ENCODE data around the gene FMN1.

FMN1 gene

GRCh38 chr15:32918547-32918946, 276.0 kb downstream of the FMN1 start:
- H3K4me3 ChIP-seq: no peak overlapping the region
- no peaks in the 10 kb centered on the region for H3K9me3 ChIP-seq
- no peaks in the 10 kb centered on the region for H3K27me3 ChIP-seq (ENCODE audit: low read depth)
- H3K36me3 ChIP-seq (replicated peaks): no peaks in the 10 kb centered on the region
- H3K4me1 ChIP-seq: no peaks in the 10 kb centered on the region
- no peak for DNase-seq (ENCODE audit: low spot score in 2 of 2)
- in situ Hi-C loops (cut with MboI; ENCODE audit: low sequenced_read_pairs): no loop called here

GRCh38 chr15:32910839-32911238, 283.7 kb downstream of the FMN1 start:
- no peak for DNase-seq (ENCODE audit: low spot score in 2 of 2)
- H3K27me3 ChIP-seq (ENCODE audit: low read depth): no peaks in the 10 kb centered on the region; the same call in none of the 2 replicates
- no peak overlapping the region for H3K4me3 ChIP-seq
- no peaks in the 10 kb centered on the region for H3K9me3 ChIP-seq
- H3K4me1 ChIP-seq: no peaks in the 10 kb centered on the region
- in situ Hi-C loops (cut with MboI; ENCODE audit: low sequenced_read_pairs): no loop called here
- H3K36me3 ChIP-seq (replicated peaks): no peaks in the 10 kb centered on the region

GRCh38 chr15:32909431-32909830, 285.1 kb downstream of the FMN1 start:
- H3K4me3 ChIP-seq: no peak overlapping the region
- no peaks in the 10 kb centered on the region for H3K4me1 ChIP-seq
- H3K9me3 ChIP-seq: no peaks in the 10 kb centered on the region
- no peaks in the 10 kb centered on the region; the same call in none of the 2 replicates for H3K27me3 ChIP-seq (ENCODE audit: low read depth)
- H3K36me3 ChIP-seq (replicated peaks): no peaks in the 10 kb centered on the region
- no peak for DNase-seq (ENCODE audit: low spot score in 2 of 2)
- in situ Hi-C loops (cut with MboI; ENCODE audit: low sequenced_read_pairs): no loop called here

- in situ Hi-C loops (cut with MboI; ENCODE audit: low sequenced_read_pairs): no loop called here
- no peaks in the 10 kb centered on the region for H3K36me3 ChIP-seq (replicated peaks)
- no peaks in the 10 kb centered on the region; the same call in none of the 2 replicates for H3K27me3 ChIP-seq (ENCODE audit: low read depth)
- H3K4me3 ChIP-seq: no peak overlapping the region
- H3K4me1 ChIP-seq: no peaks in the 10 kb centered on the region
- DNase-seq (ENCODE audit: low spot score in 2 of 2): no peak
- H3K9me3 ChIP-seq: no peaks in the 10 kb centered on the region
These were observed 285.6 kb downstream of the FMN1 start for GRCh38 chr15:32908872-32909271.

GRCh38 chr15:32908135-32908801, 286.2 kb downstream of the FMN1 start:
- H3K9me3 ChIP-seq: no peaks in the 10 kb centered on the region
- no peaks in the 10 kb centered on the region for H3K4me1 ChIP-seq
- H3K4me3 ChIP-seq: no peak overlapping the region
- DNase-seq (ENCODE audit: low spot score in 2 of 2): no peak
- no peaks in the 10 kb centered on the region for H3K36me3 ChIP-seq (replicated peaks)
- in situ Hi-C loops (cut with MboI; ENCODE audit: low sequenced_read_pairs): no loop called here
- no peaks in the 10 kb centered on the region; the same call in none of the 2 replicates for H3K27me3 ChIP-seq (ENCODE audit: low read depth)

- in situ Hi-C loops (cut with MboI; ENCODE audit: low sequenced_read_pairs): no loop called here
- no peak for DNase-seq (ENCODE audit: low spot score in 2 of 2)
- Histone ChIP-seq H3K4me1 (no peaks in the 10 kb centered on the region), H3K27me3 (ENCODE audit: low read depth) (peaks cover 3% of the 10 kb centered on the region), H3K4me3 (no peak overlapping the region), H3K36me3 (replicated peaks) (no peaks in the 10 kb centered on the region), H3K9me3 (no peaks in the 10 kb centered on the region)
These were observed 289.0 kb downstream of the FMN1 start for GRCh38 chr15:32905481-32905880.

- DNase-seq (ENCODE audit: low spot score in 2 of 2): no peak
- Histone ChIP-seq H3K36me3 (replicated peaks) (no peaks in the 10 kb centered on the region), H3K9me3 (no peaks in the 10 kb centered on the region), H3K4me1 (no peaks in the 10 kb centered on the region), H3K27me3 (ENCODE audit: low read depth) (peaks cover 3% of the 10 kb centered on the region), H3K4me3 (no peak overlapping the region)
- in situ Hi-C loops (cut with MboI; ENCODE audit: low sequenced_read_pairs): no loop called here
These were observed 290.1 kb downstream of the FMN1 start for GRCh38 chr15:32904448-32904847.

- Histone ChIP-seq H3K4me3 (no peak overlapping the region), H3K27me3 (ENCODE audit: low read depth) (peaks cover 3% of the 10 kb centered on the region), H3K36me3 (replicated peaks) (no peaks in the 10 kb centered on the region), H3K9me3 (no peaks in the 10 kb centered on the region), H3K4me1 (no peaks in the 10 kb centered on the region)
- no peak for DNase-seq (ENCODE audit: low spot score in 2 of 2)
- in situ Hi-C loops (cut with MboI; ENCODE audit: low sequenced_read_pairs): no loop called here
These were observed 290.8 kb downstream of the FMN1 start for GRCh38 chr15:32903591-32904290.

GRCh38 chr15:32901995-32902394, 292.5 kb downstream of the FMN1 start:
- peaks cover 3% of the 10 kb centered on the region for H3K27me3 ChIP-seq (ENCODE audit: low read depth)
- in situ Hi-C loops (cut with MboI; ENCODE audit: low sequenced_read_pairs): no loop called here
- no peak for DNase-seq (ENCODE audit: low spot score in 2 of 2)
- no peaks in the 10 kb centered on the region for H3K4me1 ChIP-seq
- no peak overlapping the region for H3K4me3 ChIP-seq
- H3K9me3 ChIP-seq: no peaks in the 10 kb centered on the region
- H3K36me3 ChIP-seq (replicated peaks): no peaks in the 10 kb centered on the region

- Histone ChIP-seq H3K4me1 (no peaks in the 10 kb centered on the region), H3K4me3 (no peak overlapping the region), H3K36me3 (replicated peaks) (no peaks in the 10 kb centered on the region), H3K9me3 (no peaks in the 10 kb centered on the region), H3K27me3 (ENCODE audit: low read depth) (peaks cover 7% of the 10 kb centered on the region)
- in situ Hi-C loops (cut with MboI; ENCODE audit: low sequenced_read_pairs): no loop called here
- DNase-seq (ENCODE audit: low spot score in 2 of 2): no peak
These were observed 293.3 kb downstream of the FMN1 start for GRCh38 chr15:32901192-32901591.

- H3K36me3 ChIP-seq (replicated peaks): no peaks in the 10 kb centered on the region
- H3K27me3 ChIP-seq (ENCODE audit: low read depth): peaks cover 7% of the 10 kb centered on the region
- no peaks in the 10 kb centered on the region for H3K4me1 ChIP-seq
- no peak overlapping the region for H3K4me3 ChIP-seq
- H3K9me3 ChIP-seq: no peaks in the 10 kb centered on the region
- in situ Hi-C loops (cut with MboI; ENCODE audit: low sequenced_read_pairs): no loop called here
- DNase-seq (ENCODE audit: low spot score in 2 of 2): peak in 1 of 2 experiments; percentile 34
These were observed 295.4 kb downstream of the FMN1 start for GRCh38 chr15:32899126-32899596.

GRCh38 chr15:32898414-32898813, 296.1 kb downstream of the FMN1 start:
- Histone ChIP-seq H3K27me3 (ENCODE audit: low read depth) (peaks cover 7% of the 10 kb centered on the region), H3K4me3 (no peak overlapping the region), H3K9me3 (no peaks in the 10 kb centered on the region), H3K36me3 (replicated peaks) (no peaks in the 10 kb centered on the region), H3K4me1 (no peaks in the 10 kb centered on the region)
- in situ Hi-C loops (cut with MboI; ENCODE audit: low sequenced_read_pairs): no loop called here
- DNase-seq (ENCODE audit: low spot score in 2 of 2): no peak

- Histone ChIP-seq H3K27me3 (ENCODE audit: low read depth) (0 out of 2 replicates have a peak, but pooled peaks cover 4% of the 10 kb centered on the region), H3K9me3 (no peaks in the 10 kb centered on the region), H3K4me1 (no peaks in the 10 kb centered on the region), H3K36me3 (replicated peaks) (no peaks in the 10 kb centered on the region), H3K4me3 (no peak overlapping the region)
- no peak for DNase-seq (ENCODE audit: low spot score in 2 of 2)
- in situ Hi-C loops (cut with MboI; ENCODE audit: low sequenced_read_pairs): no loop called here
These were observed 301.1 kb downstream of the FMN1 start for GRCh38 chr15:32893421-32893820.

- DNase-seq (ENCODE audit: low spot score in 2 of 2): no peak
These were observed 305.3 kb downstream of the FMN1 start for GRCh38 chr15:32889214-32889613.

More at GRCh38 chr15:32889214-32889613, 305.3 kb downstream of the FMN1 start:
- H3K4me3 ChIP-seq: no peak overlapping the region
- no peaks in the 10 kb centered on the region for H3K9me3 ChIP-seq
- H3K27me3 ChIP-seq (ENCODE audit: low read depth): 0 out of 2 replicates have a peak, but pooled peaks cover 3% of the 10 kb centered on the region
- in situ Hi-C loops (cut with MboI; ENCODE audit: low sequenced_read_pairs): no loop called here
- no peaks in the 10 kb centered on the region for H3K36me3 ChIP-seq (replicated peaks)
- no peaks in the 10 kb centered on the region for H3K4me1 ChIP-seq

All from HAP-1 (cell line).